ENCODE data around the gene MLEC. TPM values are rescaled to one million over a fixed set of nuclear protein-coding genes. Genes with fewer than 3 reads are reported as not detected.

MLEC gene
- total RNA-seq, 1 donor from 2014 or later: 139 TPM

- intact Hi-C loops (cut with micrococcal nuclease): no loop called here
These were observed 3.1 kb downstream of the MLEC start for GRCh38 chr12:120690083-120690450.

- intact Hi-C loops (cut with micrococcal nuclease): no loop called here
These were observed 4.0 kb downstream of the MLEC start for GRCh38 chr12:120690978-120691377.

- intact Hi-C loops (cut with micrococcal nuclease): no loop called here
These were observed 5.6 kb downstream of the MLEC start for GRCh38 chr12:120692524-120693033.

GRCh38 chr12:120693848-120694247 is 6.9 kb downstream of the MLEC start:
- intact Hi-C loops (cut with micrococcal nuclease): no loop called here

GRCh38 chr12:120696626-120697025 is 9.7 kb downstream of the MLEC start:
- intact Hi-C loops (cut with micrococcal nuclease): no loop called here

- intact Hi-C loops (cut with micrococcal nuclease): no loop called here
These were observed 10.4 kb downstream of the MLEC start for GRCh38 chr12:120697344-120697743.

- intact Hi-C loops (cut with micrococcal nuclease): no loop called here
These were observed 11.7 kb downstream of the MLEC start for GRCh38 chr12:120698665-120699064.

- intact Hi-C loops (cut with micrococcal nuclease): no loop called here
These were observed 12.6 kb downstream of the MLEC start for GRCh38 chr12:120699553-120699952.

- intact Hi-C loops (cut with micrococcal nuclease): no loop called here
These were observed 13.9 kb downstream of the MLEC start for GRCh38 chr12:120700886-120701285.

- intact Hi-C loops (cut with micrococcal nuclease): no loop called here
These were observed 15.7 kb downstream of the MLEC start for GRCh38 chr12:120702637-120703036.

- intact Hi-C loops (cut with micrococcal nuclease): no loop called here
These were observed 16.5 kb downstream of the MLEC start for GRCh38 chr12:120703311-120703942.

- intact Hi-C loops (cut with micrococcal nuclease): no loop called here
These were observed 18.7 kb downstream of the MLEC start for GRCh38 chr12:120705618-120706017.

- intact Hi-C loops (cut with micrococcal nuclease): no loop called here
These were observed 19.1 kb downstream of the MLEC start for GRCh38 chr12:120706029-120706428.

GRCh38 chr12:120708651-120709050 is 21.7 kb downstream of the MLEC start:
- intact Hi-C loops (cut with micrococcal nuclease): no loop called here

GRCh38 chr12:120710031-120710804 is 23.3 kb downstream of the MLEC start, which contains the start of gene UNC119B:
Gene UNC119B, plus strand, starts transcription at chr12:120710458. Its CDS starts 17 bp downstream, at chr12:120710475.
- intact Hi-C loops (cut with micrococcal nuclease): loop anchor here (1.0 to 2.0 kb wide), 3 partner anchors 15 to 129 kb away; partner anchors contain the start of genes ACADS, MLEC and POP5

- intact Hi-C loops (cut with micrococcal nuclease): loop anchor here (1.0 to 2.0 kb wide), 3 partner anchors 14 to 130 kb away; partner anchors contain the start of genes ACADS, MLEC and POP5
These were observed 23.9 kb downstream of the MLEC start for GRCh38 chr12:120710805-120711296.

- intact Hi-C loops (cut with micrococcal nuclease): loop anchor here (2.0 kb wide), 2 partner anchors 13 to 131 kb away; partner anchors contain the start of genes ACADS and POP5
These were observed 24.5 kb downstream of the MLEC start for GRCh38 chr12:120711411-120711810.

GRCh38 chr12:120712610-120713009 is 25.7 kb downstream of the MLEC start:
- intact Hi-C loops (cut with micrococcal nuclease): no loop called here

- intact Hi-C loops (cut with micrococcal nuclease): loop anchor here (1.0 kb wide), 2 partner anchors 67 to 131 kb away; no protein-coding TSS in a partner anchor
These were observed 27.0 kb downstream of the MLEC start for GRCh38 chr12:120713861-120714482.

GRCh38 chr12:120718055-120718454 is 31.1 kb downstream of the MLEC start:
- intact Hi-C loops (cut with micrococcal nuclease): no loop called here

GRCh38 chr12:120719072-120719471 is 32.1 kb downstream of the MLEC start:
- intact Hi-C loops (cut with micrococcal nuclease): no loop called here

All from T-helper 2 cell treated with Interferon-gamma antibody and Interleukin-4, amounts not matched to agents 100 ng/mL and 5 ng/mL, for 36 hours (primary cell).